ENCODE results near the gene LSAMP.
A peak's percentile ranks its signal among the peaks of the same experiment; 100 is the strongest.

Gene LSAMP

DNA sequence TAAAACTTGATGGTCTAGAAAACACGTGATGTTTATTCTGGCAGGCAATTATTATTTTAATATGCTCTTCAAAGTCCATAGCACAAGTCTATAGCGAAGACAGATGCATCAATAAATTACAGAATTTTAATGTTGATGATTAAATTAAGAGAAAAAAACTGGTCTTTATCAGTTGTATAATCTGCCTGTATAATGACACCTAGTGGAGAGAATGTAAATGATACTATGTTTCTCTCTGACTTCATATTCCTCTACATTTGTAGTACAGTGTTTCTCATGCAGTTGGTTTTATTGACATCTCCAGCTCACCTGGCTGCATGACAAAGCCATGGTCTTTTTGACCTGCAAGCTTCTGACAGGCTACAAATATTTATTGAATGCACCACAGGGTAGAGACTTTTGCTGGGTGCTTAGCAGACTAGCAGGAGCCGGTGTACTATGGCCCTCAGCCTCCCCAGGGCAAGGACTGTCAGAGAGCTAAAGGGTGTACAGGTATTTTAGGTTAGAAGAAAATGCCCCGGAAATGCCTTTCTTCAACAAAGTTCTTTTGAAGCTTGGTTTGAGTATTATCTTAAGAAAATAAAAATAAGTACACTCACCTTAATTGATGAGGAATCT, 532.1 kb downstream of the LSAMP start:
- no peak overlapping the region for H3K4me3 ChIP-seq (ENCODE audit: low read length)
- TF ChIP-seq, protein P1, sequence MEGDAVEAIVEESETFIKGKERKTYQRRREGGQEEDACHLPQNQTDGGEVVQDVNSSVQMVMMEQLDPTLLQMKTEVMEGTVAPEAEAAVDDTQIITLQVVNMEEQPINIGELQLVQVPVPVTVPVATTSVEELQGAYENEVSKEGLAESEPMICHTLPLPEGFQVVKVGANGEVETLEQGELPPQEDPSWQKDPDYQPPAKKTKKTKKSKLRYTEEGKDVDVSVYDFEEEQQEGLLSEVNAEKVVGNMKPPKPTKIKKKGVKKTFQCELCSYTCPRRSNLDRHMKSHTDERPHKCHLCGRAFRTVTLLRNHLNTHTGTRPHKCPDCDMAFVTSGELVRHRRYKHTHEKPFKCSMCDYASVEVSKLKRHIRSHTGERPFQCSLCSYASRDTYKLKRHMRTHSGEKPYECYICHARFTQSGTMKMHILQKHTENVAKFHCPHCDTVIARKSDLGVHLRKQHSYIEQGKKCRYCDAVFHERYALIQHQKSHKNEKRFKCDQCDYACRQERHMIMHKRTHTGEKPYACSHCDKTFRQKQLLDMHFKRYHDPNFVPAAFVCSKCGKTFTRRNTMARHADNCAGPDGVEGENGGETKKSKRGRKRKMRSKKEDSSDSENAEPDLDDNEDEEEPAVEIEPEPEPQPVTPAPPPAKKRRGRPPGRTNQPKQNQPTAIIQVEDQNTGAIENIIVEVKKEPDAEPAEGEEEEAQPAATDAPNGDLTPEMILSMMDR (conservative IDR thresholded peaks at IDR 0.05; ENCODE audit: low read depth, low read length): peak; percentile 33
- no peak for DNase-seq (ENCODE audit: low read depth)

DNA sequence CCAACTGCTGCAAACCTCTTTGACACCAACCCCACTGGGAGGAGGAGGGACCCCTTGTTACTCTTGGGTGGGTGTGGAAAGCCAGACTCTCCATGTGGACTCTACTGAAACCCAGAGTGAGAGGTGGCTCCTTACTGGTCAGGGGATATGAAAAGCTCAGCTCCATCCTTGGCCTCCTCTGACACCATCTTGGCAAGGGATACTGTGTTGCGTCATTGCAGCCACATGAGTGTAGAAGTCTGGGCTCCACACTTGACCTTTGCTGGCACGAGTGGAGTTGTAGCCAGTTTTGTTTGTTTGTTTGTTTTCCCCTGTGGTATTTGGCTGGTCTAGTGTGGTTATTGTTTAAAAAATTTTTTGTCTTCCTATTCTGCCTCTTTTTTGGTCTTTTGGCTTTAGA, 532.9 kb downstream of the LSAMP start:
- TF ChIP-seq, protein P1 (conservative IDR thresholded peaks at IDR 0.05; ENCODE audit: low read depth, low read length): no peak
- no peak for DNase-seq (ENCODE audit: low read depth)

DNA sequence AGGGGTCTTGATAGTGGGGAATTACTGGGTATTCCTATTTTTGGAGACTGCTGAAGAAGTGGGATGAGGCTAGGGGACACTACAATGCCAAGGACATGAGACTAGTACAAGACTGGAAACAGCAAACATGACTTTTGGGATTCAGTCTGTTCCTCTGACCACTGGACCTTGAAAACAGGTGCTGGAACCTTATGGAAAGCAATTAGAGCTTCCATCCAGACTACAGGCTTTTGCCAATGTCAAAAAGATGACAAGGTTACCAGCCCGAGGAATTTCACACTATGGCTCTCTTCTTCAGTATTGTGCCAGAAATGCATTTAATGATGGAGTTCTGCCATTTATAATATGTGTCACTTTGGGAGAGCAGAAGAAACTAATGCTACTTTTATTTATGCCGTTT, 539.4 kb downstream of the LSAMP start:
- no peak overlapping the region for H3K4me3 ChIP-seq (ENCODE audit: low read length)
- no peak for DNase-seq (ENCODE audit: low read depth)
- TF ChIP-seq, protein P1 (conservative IDR thresholded peaks at IDR 0.05; ENCODE audit: low read depth, low read length): no peak

More for the DNA sequence above, 532.9 kb downstream of the LSAMP start:
- H3K4me3 ChIP-seq (ENCODE audit: low read length): no peak overlapping the region

DNA sequence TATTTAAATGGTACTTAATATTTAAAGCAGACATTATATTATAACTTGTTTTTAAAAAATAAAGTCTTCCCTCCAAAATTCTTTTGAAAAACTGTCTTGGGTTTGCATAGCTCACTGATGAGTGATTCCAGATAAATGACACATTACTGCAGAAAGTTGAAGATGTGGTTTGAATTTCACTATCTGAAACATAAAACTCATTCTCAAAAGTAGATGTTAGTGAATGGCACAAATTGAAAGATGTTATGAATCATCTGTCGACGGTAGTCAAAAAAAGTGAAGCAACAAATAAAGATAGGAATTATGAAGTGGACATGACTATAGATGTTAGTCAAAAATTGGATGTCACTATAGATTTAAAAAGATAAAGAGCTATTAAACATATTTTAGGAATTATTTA, 541.4 kb downstream of the LSAMP start:
- TF ChIP-seq, protein P1 (conservative IDR thresholded peaks at IDR 0.05; ENCODE audit: low read depth, low read length): no peak
- H3K4me3 ChIP-seq (ENCODE audit: low read length): no peak overlapping the region
- DNase-seq (ENCODE audit: low read depth): no peak

DNA sequence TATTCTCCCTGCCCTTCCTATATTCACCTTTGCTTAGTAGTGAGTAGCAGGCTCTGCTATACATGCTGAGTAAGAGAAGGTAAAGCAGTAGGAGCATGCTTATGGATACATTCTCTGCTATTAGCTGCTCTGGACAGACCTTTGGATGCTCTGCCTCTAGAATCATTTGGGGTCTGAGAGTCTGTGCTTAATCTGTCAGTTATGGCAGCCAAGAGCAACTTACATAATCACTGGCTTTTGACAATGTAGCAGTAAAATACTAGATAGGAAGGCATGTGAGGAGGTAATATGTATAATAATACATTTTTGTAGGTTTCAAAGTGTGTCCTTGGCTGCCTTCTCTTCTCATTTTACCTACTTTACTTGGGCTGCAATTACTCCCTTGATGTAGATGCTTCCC, 544.3 kb downstream of the LSAMP start:
- TF ChIP-seq, protein P1 (conservative IDR thresholded peaks at IDR 0.05; ENCODE audit: low read depth, low read length): no peak
- H3K4me3 ChIP-seq (ENCODE audit: low read length): no peak overlapping the region
- DNase-seq (ENCODE audit: low read depth): no peak

DNA sequence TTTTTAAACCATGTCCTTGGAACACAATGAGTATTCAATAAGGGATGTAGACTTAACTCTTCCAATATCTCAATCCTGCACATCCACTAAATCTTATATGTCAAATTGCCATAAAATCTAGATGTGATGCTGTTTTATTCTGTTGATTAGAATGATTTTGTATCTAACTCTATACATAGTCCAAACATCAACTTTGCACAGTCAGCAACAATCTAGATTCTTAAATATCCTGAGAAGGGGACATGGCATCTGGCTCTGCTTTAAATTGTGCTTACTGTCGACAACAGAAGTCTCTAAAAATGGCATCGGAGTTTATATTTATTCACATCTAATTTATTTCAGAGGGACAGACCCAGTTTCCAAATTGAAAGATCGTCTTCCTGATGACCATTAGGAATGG, 545.8 kb downstream of the LSAMP start:
- H3K4me3 ChIP-seq (ENCODE audit: low read length): no peak overlapping the region
- TF ChIP-seq, protein P1 (conservative IDR thresholded peaks at IDR 0.05; ENCODE audit: low read depth, low read length): no peak
- DNase-seq (ENCODE audit: low read depth): no peak

DNA sequence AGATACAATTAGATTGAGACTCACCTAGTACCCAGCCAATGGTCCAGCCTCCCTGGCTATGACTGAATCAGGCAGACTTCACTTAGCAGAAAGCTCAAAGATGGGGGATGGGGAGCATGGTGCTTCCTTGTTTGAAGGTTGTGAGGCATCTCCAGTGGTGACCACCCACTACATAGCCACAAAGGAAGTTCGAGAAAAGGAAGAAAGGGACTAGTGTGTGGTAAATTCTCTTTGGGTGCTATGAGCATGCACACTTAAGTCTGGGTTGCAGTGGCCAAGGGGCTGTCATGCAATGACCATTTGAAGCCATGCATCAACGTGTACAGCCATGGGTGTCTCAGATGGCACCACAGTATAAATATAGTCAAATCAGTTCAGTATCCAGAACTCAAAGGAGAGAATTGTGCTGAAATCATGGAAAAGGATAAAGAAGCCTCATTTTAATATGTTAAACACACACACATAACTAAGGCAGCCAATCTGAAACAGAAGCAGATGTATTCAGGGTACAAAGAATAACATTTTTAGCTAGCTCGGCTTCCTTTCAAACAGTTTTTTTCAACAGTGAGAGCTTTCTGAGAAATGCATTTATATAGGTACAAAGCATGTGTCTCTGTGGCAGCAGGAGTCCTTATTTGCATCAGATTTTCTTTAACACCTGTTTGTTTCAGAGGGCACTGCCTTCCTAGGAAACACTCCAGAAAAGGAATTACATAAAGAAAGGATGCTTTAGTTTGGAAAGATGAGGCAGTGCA, 546.5 kb downstream of the LSAMP start:
- TF ChIP-seq, protein P1 (conservative IDR thresholded peaks at IDR 0.05; ENCODE audit: low read depth, low read length): no peak
- no peak for DNase-seq (ENCODE audit: low read depth)
- H3K4me3 ChIP-seq (ENCODE audit: low read length): no peak overlapping the region

Data from retinal pigment epithelial cell (primary cell).